GM10248 (cell line): ENCODE data around the gene SALL4.
"Not testable (repeated sequence)": the region's sequence is repeated elsewhere in the genome, so short reads cannot be mapped to it uniquely, and the experiment has no call there.

Experiments used
- CTCF ChIA-PET: fragments of 300-600 bp; sonication (Branson Sonifier 250); formaldehyde crosslinking; extraction: SDS; loops from one replicate; lab custom pipeline; 2021; ENCODE audit warnings: antibody characterized with exemption; lab: Yijun Ruan, JAX
- POLR2A ChIA-PET: fragments of 350-650 bp; sonication (Branson Sonifier 250); formaldehyde crosslinking; extraction: SDS; loops from one replicate; lab custom pipeline; 2020; ENCODE audit warnings: antibody characterized with exemption; lab: Yijun Ruan, JAX
- DNase-seq: peaks from one replicate; pipeline ENCODE4 v3.0.0; 2012; ENCODE audit errors: extremely low spot score
- CTCF ChIP-seq: IDR thresholded peaks from 2 replicates; pipeline ENCODE4 v1.5.1; 2012; ENCODE audit warnings: mild to moderate bottlenecking, low read depth; ENCODE audit errors: extremely low read depth, missing control alignments, control extremely low read depth

The SALL4 gene

GRCh38 chr20:51759769-51760510, 42.4 kb downstream of the SALL4 start:
- CTCF ChIA-PET: no interaction called here

GRCh38 chr20:51758978-51759544, 43.3 kb downstream of the SALL4 start:
- no peak for TF ChIP-seq CTCF
- CTCF ChIA-PET: no interaction called here
- no peak for DNase-seq
- POLR2A ChIA-PET: no interaction called here

More at GRCh38 chr20:51759769-51760510, 42.4 kb downstream of the SALL4 start:
- TF ChIP-seq CTCF: no peak
- DNase-seq: no peak
- POLR2A ChIA-PET: no interaction called here

GRCh38 chr20:51757226-51757625, 45.1 kb downstream of the SALL4 start:
- no peak for TF ChIP-seq CTCF
- CTCF ChIA-PET: no interaction called here

GRCh38 chr20:51756653-51757052, 45.7 kb downstream of the SALL4 start:
- ChIA-PET POLR2A (no interaction called here), CTCF (no interaction called here)
- DNase-seq: no peak
- TF ChIP-seq CTCF: no peak

More at GRCh38 chr20:51757226-51757625, 45.1 kb downstream of the SALL4 start:
- no peak for DNase-seq
- POLR2A ChIA-PET: no interaction called here

GRCh38 chr20:51753220-51753619, 49.1 kb downstream of the SALL4 start:
- POLR2A ChIA-PET, CTCF ChIA-PET, DNase-seq: not testable (repeated sequence)

GRCh38 chr20:51752343-51752951, 49.9 kb downstream of the SALL4 start:
- TF ChIP-seq CTCF: no peak
- POLR2A ChIA-PET: no interaction called here
- CTCF ChIA-PET: no interaction called here
- DNase-seq: no peak

- POLR2A ChIA-PET: no interaction called here
- DNase-seq: no peak
- CTCF ChIA-PET: no interaction called here
- no peak for TF ChIP-seq CTCF
Observed at GRCh38 chr20:51750770-51751388, 51.4 kb downstream of the SALL4 start.
